ENCODE data around the gene PRKCE.
A peak's percentile ranks its signal among the peaks of the same experiment; 100 is the strongest.

The PRKCE gene

DNA sequence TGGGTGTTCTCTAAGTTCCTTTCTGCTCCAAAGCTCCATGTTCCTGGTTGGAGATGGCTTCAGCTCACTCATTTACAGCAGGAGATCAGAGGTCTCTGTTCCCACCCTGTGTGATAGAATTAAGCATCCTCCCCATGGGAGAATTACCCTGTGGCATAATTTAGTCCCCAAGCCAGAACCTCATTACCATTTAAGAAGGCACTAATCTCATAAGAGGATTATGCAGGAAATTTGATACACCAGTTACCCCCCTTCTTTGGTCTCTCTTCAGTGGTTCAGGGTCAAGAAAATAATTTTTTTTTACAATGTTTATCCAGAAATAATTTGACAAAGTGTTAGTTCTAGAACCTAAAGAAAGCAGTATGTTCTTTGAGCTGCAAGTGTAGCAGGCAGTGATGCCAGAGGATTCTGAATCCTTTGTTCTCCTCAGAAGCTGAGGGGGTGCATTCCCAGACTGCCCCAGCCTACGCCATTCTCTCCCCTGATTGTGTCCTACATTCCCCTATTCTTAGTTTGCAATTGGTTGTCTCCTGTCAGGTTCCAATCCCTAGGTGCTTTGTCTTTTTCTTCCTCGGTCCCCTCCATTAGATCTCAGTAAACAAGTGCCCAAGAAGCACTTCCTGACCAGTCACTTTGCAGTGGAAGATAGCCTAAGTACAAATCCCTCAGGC is 163.6 kb downstream of the PRKCE start:
- no peak for DNase-seq

DNA sequence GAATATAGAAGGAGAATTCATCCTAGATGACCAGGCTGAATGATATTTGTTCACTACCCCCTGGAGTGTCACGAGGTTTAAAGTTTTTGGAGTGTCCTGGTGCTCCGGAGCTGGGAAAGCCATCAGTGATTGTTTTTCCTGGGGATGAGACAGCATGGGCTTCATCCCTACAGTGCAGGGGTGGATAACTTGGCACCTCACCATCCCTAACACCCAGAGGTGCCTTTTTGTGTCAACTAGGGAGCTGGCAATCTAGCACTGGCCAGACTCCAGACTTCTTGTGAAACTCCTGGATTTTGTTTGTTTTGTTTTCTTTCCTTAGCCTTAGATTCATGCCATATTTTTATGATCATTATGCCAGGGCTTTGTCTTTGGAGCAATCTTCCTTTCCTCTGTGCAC is 164.8 kb downstream of the PRKCE start:
- DNase-seq, result no peak

- no peak for DNase-seq
Measured at GRCh38 chr2:45818591-45818990, 167.1 kb downstream of the PRKCE start.

DNA sequence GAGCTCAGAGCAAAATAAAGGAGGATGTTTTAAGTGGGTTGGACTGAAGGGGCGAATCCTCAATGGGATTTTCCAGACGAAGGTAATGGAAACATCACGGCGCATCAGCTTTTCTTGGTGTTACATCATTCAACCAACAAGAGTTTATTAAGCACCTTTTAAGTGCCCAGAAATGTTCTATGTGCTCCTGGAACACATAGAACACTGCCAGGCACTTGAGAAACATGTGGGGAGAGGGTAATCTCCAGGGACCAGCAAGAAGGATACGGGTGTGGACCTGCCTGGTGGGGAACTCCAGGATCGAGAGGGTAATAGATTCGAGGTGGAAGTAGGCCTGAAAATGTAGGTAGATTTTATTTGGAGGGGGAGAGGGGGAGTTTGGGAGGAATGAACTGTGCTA is 168.6 kb downstream of the PRKCE start:
- DNase-seq, result no peak

GRCh38 chr2:45821558-45822271 is 170.2 kb downstream of the PRKCE start:
- peak; percentile 29 for DNase-seq

- DNase-seq, result no peak
Measured at GRCh38 chr2:45822272-45822630, 170.8 kb downstream of the PRKCE start.

GRCh38 chr2:45823723-45824206 is 172.3 kb downstream of the PRKCE start:
- no peak for DNase-seq

DNA sequence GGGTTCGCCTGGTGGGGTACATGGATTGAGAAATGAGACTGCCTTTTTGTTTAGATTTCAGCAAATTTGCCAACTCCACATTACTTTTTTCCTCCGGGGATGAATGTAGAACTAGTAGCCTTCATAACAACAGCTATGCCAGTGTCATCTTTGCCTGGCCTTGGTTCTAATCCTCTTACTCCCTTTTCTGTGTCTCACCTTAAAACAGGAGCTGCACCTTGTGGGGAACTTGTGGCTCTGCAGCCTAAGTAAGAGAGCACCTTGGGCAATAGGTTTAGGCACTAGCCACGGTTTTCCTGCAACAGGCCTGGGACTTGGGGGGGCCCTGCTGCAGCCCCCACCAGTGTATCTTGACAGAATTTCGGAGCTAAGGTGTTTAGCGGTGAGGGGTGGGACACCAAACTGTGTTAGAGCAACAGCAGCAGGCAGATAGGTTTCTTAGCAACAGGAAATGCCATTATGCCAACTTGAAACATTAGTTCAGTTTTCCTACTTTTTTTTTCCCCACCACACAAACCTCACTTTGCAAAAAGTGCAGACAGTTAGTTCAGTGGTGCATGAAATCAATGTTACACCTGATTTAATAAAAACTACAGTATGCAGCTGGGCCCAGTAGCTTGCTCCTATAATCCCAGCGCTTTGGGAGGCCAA is 173.7 kb downstream of the PRKCE start:
- no peak for DNase-seq

- no peak for DNase-seq
Measured at GRCh38 chr2:45826460-45826859, 175.0 kb downstream of the PRKCE start.

- DNase-seq, result no peak
Measured at GRCh38 chr2:45826884-45827635, 175.6 kb downstream of the PRKCE start.

DNA sequence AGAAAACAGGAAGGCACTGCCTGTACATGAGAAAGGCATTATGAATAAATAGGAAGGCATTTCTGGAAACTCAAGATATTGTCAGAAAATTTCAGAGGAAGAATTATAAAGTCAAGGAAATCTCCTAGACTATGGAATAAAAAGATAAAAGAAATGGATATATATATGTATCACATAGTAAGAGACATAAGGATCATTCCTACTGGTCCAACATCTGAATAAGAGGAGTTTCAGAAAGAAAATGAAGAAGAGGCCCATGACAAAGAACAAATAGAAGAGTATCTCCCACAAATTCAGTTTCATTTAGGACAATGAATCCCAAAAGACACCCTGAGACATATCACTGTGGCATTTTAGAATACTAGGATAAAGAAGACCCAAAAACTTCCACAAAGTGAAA is 178.8 kb downstream of the PRKCE start:
- no peak for DNase-seq

DNA sequence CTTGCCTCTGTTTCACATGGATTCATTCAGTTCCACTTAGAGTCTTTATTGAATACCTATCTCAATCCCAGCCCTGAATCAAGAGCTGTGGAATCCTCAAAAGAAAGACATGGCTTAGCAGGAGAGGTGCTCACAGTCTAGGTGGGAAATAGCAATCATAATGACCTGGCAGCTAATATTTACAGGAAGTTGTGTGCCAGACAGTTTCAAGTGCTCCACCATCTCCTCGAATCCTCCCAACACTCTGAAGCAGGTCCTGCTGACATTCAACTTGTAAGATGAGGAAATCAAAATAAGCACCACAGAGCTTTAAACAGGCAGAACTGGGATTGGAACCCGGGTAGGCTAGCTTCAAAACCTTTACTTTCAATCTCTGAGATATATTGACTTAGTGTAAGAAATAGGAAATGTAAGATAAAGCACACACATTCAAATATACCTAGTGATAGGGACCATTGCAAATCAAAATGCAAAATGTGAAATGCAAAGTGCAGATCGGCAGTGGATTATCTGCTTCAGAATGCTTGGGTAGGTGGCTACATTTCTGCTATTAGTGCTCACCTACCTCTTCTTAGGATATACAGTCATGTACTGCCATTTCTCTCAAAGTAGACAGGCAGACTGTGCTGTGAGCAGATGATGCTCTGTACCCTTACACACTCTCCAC is 182.0 kb downstream of the PRKCE start:
- DNase-seq, result no peak

GRCh38 chr2:45833968-45834344 is 182.5 kb downstream of the PRKCE start:
- peak; percentile 77 for DNase-seq

GRCh38 chr2:45834372-45834771 is 182.9 kb downstream of the PRKCE start:
- peak; percentile 19 for DNase-seq

GRCh38 chr2:45834858-45835257 is 183.4 kb downstream of the PRKCE start:
- no peak for DNase-seq

GRCh38 chr2:45836316-45836715 is 184.8 kb downstream of the PRKCE start:
- DNase-seq, result no peak

DNA sequence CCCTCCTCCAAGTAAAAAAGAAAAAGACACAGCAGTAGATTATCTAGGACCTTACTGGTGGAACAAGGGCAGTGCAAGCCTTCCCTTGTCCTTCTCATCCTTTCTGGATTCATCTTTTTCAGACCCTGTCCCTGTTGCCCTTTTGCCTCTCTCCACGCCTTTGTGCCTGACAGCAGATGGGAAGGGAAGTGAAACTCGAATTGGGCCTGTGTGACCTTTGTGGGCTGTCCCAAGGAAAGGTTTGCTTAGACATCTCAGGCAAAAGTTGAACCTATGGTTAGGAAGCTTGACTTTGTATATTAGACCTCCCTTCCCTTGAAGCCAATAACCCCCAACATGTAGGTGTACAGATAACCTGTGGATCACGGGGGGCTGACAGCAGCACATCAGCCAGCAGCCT is 185.3 kb downstream of the PRKCE start:
- no peak for DNase-seq

- no peak for DNase-seq
Measured at GRCh38 chr2:45837812-45838341, 186.4 kb downstream of the PRKCE start.

DNA sequence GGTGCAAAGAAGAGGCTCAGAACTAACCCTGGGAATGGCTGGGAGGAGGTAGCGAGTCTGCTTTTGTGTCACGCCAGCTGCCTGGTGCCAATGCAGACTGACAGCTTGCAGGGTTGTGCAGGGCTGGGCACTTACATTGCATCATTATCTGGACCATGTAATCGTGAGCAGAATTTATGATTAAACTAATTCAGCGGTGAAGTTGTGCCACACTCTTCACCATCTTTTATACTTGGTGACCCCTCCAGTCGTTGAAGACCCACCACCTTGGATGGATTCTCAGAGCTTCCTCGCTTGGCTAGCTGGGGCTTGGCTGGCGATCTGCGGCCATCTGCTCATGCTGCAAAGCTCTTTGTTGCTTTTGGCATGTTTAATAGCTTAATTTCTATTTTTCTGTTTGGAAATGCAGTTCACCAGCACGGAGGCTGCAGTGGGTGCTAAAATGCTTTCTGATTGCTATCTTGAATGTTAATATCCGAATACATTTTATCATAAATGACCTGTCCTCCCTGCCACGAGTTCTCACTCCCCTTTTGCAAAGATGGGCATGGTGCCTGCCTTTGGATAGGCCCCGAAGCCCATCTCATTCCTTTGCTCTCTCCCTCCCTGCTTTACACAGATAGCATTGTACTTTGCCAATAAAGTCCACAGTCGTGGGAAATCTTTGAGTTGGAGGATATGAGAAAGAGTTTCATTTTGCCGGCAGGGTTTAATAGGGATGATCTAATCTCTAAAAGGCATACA is 188.2 kb downstream of the PRKCE start:
- no peak for DNase-seq

DNA sequence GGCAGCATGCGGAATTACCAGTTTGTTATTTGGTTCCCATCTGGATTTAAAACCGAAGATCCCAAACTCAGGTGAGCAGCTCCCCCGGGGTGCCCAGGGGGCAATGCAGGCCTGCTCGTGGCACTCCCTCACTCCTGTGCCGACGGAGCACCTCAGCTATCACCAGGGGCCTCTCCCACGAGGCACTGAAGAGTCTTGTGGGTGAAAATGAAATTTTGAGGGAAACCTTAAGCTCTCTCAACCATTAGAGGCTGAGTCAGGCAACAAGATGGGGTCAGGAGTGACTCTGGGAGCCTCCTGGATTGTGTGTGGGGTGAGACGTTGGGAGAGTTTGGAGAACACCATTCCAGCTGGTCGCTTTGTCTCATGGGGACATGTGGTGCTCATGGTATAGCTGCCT is 189.0 kb downstream of the PRKCE start:
- no peak for DNase-seq

DNA sequence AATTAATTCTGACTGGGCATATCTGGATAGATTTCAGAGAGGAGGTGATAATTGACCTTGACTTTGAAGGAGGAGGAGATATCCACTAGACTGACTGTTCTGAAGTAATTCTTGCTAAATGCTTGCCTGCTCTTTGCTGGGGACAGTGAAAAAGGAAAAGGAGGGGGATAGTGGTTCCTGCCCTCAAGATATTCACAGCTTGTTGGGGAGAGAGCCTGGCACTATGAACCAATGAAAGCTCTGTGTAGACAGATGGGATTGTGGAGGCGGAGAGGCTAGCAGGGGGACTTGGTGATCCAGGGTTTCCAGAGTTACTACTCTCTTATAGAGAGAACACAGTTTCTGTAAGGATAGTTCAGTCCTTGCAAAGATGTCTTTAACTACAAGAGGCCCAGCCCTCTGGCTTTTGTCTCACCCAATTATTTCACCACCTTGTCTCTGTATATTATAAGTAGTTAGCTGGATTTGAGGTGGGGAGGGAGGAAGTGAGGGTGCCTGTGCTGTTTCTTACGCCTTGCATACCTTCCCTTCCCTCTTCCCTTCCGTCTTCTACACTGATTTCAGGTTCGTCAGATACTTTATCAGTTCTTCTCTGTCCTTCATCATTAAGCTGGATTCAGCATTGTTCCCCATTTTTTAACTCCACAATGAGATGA is 190.4 kb downstream of the PRKCE start:
- DNase-seq, result no peak
